OCI-LY7 (cell line): Measurements from ENCODE around the gene RSU1.

ENCODE experiments used
- CTCF ChIP-seq: fragments of 200-600 bp; sonication (generic); conservative IDR thresholded peaks from 2 replicates; pipeline ENCODE4 v1.5.1; 2014; ENCODE audit warnings: mild to moderate bottlenecking, antibody characterized with exemption, low read length, moderate library complexity, mixed read lengths
- EZH2phosphoT487 ChIP-seq: fragments of 200-600 bp; sonication (generic); IDR thresholded peaks from 2 replicates; pipeline ENCODE4 v1.6.1; 2018; ENCODE audit warnings: low read depth, borderline replicate concordance, mild to moderate bottlenecking, mixed run types, antibody characterized with exemption, low read length, moderate library complexity, mixed read lengths

- peak; percentile 77 for TF ChIP-seq CTCF
- no peak for TF ChIP-seq EZH2phosphoT487
Observed at GRCh38 chr10:16545116-16545736, 272.0 kb downstream of the RSU1 start.
